OCI-LY7 (cell line): ENCODE data around the gene FNDC3B.

Source experiments
- EZH2phosphoT487 ChIP-seq: fragments of 200-600 bp; sonication (generic); IDR thresholded peaks from 2 replicates; pipeline ENCODE4 v1.6.1; 2018; ENCODE audit warnings: low read depth, borderline replicate concordance, mild to moderate bottlenecking, mixed run types, antibody characterized with exemption, low read length, moderate library complexity, mixed read lengths
- TF ChIP-seq, protein P1 (sequence below): fragments of 200-600 bp; sonication (generic); conservative IDR thresholded peaks from 2 replicates; pipeline ENCODE4 v1.5.1; 2014; ENCODE audit warnings: mild to moderate bottlenecking, antibody characterized with exemption, low read length, moderate library complexity, mixed read lengths

DNA sequence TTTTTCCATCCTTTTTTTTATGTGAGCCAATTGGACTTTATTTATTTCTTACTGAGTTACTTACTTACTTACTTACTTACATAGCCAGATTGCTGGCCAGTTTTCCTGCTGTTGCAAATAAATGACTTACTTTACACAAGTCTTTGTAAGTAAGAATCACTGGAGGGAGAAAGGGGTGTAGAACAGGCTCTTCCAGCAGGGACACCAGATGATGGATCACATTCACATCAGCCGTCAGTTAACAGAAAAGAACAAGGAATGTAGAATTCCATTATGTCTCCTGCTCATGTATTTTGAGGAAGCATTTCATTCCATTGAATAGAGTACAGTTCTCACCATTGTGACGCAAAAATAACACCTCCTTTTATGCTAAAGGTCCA is 188.6 kb downstream of the FNDC3B start:
- TF ChIP-seq, protein P1, sequence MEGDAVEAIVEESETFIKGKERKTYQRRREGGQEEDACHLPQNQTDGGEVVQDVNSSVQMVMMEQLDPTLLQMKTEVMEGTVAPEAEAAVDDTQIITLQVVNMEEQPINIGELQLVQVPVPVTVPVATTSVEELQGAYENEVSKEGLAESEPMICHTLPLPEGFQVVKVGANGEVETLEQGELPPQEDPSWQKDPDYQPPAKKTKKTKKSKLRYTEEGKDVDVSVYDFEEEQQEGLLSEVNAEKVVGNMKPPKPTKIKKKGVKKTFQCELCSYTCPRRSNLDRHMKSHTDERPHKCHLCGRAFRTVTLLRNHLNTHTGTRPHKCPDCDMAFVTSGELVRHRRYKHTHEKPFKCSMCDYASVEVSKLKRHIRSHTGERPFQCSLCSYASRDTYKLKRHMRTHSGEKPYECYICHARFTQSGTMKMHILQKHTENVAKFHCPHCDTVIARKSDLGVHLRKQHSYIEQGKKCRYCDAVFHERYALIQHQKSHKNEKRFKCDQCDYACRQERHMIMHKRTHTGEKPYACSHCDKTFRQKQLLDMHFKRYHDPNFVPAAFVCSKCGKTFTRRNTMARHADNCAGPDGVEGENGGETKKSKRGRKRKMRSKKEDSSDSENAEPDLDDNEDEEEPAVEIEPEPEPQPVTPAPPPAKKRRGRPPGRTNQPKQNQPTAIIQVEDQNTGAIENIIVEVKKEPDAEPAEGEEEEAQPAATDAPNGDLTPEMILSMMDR: no peak
- no peak for TF ChIP-seq EZH2phosphoT487
